ENCODE measurements around the gene SNRPB. TPM values are rescaled to one million over a fixed set of nuclear protein-coding genes. Genes with fewer than 3 reads are reported as not detected.

The SNRPB gene
- total RNA-seq, 1 donor from 2014 or later = 568 TPM

GRCh38 chr20:2430538-2430937 is 40.1 kb downstream of the SNRPB start:
- H3K27me3 Mint-ChIP-seq = peaks cover 19% of the 10 kb centered on the region
- no peak for DNase-seq
- H3K4me1 Mint-ChIP-seq = no peaks in the 10 kb centered on the region
- no peak overlapping the region for H3K4me3 Mint-ChIP-seq
- H3K9me3 Mint-ChIP-seq = no peaks in the 10 kb centered on the region
- no peak overlapping the region for H3K27ac Mint-ChIP-seq
- H3K36me3 Mint-ChIP-seq (ENCODE audit: low read depth) = no peaks in the 10 kb centered on the region
- intact Hi-C loops (cut with micrococcal nuclease) = no loop called here

DNA sequence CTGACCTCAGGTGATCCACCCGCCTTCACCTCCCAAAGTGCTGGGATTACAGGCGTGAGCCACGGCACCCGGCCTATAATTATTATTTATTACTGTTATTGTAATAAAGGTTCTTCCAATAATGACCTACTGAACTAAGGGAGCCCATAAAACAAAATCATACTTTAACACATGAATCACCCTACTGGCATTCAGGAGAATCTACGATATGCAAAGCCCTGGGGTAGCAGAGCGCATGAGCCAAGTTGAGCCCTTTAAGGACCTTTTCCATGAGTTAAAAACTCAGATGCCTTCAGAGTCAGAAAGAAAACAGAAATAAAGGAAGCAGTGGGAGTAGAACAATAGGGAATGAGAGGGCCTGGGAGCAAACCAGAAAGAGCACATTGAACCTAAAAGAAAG is 41.5 kb downstream of the SNRPB start:
- intact Hi-C loops (cut with micrococcal nuclease) = no loop called here
- no peak for DNase-seq
- Mint-ChIP-seq H3K36me3 (ENCODE audit: low read depth) (no peaks in the 10 kb centered on the region), H3K4me1 (no peaks in the 10 kb centered on the region), H3K9me3 (no peaks in the 10 kb centered on the region), H3K4me3 (no peak overlapping the region), H3K27me3 (peaks cover 20% of the 10 kb centered on the region), H3K27ac (no peak overlapping the region)

GRCh38 chr20:2421247-2421646 is 49.3 kb downstream of the SNRPB start:
- H3K27me3 Mint-ChIP-seq = peaks cover 17% of the 10 kb centered on the region
- H3K27ac Mint-ChIP-seq = no peak overlapping the region
- no peaks in the 10 kb centered on the region for H3K9me3 Mint-ChIP-seq
- no peaks in the 10 kb centered on the region for H3K36me3 Mint-ChIP-seq (ENCODE audit: low read depth)
- H3K4me3 Mint-ChIP-seq = no peak overlapping the region
- intact Hi-C loops (cut with micrococcal nuclease) = no loop called here
- no peak for DNase-seq
- H3K4me1 Mint-ChIP-seq = no peaks in the 10 kb centered on the region

DNA sequence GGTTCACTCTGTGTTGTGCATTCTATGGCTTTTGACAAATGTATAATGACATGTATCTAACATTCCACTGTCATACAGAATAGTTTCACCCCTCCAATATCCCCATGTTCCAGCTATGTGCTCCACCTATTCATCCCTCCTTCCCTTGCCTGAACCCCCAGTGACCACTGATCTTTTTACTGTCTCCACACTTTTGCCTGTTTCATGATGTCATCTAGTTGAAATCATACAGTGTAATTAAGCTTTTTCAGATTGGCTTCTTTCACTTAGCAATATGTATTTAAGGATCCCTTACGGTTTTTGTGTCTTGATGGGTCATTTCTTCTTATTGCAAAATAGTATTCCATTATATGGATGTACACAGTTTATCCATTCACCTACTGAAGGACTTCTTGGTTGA is 50.1 kb downstream of the SNRPB start:
- DNase-seq = no peak
- peaks cover 13% of the 10 kb centered on the region for H3K27me3 Mint-ChIP-seq
- no peak overlapping the region for H3K27ac Mint-ChIP-seq
- H3K9me3 Mint-ChIP-seq = no peaks in the 10 kb centered on the region
- no peaks in the 10 kb centered on the region for H3K36me3 Mint-ChIP-seq (ENCODE audit: low read depth)
- intact Hi-C loops (cut with micrococcal nuclease) = no loop called here
- no peak overlapping the region for H3K4me3 Mint-ChIP-seq
- no peaks in the 10 kb centered on the region for H3K4me1 Mint-ChIP-seq

GRCh38 chr20:2418388-2418787 is 52.2 kb downstream of the SNRPB start:
- H3K27ac Mint-ChIP-seq = no peak overlapping the region
- no peak for DNase-seq
- no peak overlapping the region for H3K4me3 Mint-ChIP-seq
- intact Hi-C loops (cut with micrococcal nuclease) = no loop called here
- peaks cover 18% of the 10 kb centered on the region for H3K27me3 Mint-ChIP-seq
- H3K4me1 Mint-ChIP-seq = no peaks in the 10 kb centered on the region
- H3K36me3 Mint-ChIP-seq (ENCODE audit: low read depth) = no peaks in the 10 kb centered on the region
- no peaks in the 10 kb centered on the region for H3K9me3 Mint-ChIP-seq

DNA sequence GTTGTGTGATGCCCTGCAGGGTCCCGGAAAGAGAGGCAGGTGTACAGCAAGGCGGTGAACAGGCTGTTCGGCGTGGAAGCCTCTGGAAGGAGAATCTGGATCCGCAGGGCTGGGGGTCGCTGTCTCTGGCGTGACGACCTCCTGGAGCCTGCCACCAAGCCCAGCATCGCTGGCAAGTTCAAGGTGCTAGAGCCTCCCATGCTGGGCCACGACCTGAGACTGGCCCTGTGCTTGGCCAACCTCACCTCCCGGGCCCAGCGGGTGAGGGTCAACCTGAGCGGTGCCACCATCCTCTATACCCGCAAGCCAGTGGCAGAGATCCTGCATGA is 53.4 kb downstream of the SNRPB start:
- H3K36me3 Mint-ChIP-seq (ENCODE audit: low read depth) = no peaks in the 10 kb centered on the region

GRCh38 chr20:2416541-2417212 is 53.9 kb downstream of the SNRPB start:
- H3K27me3 Mint-ChIP-seq = peaks cover 23% of the 10 kb centered on the region
- no peaks in the 10 kb centered on the region for H3K36me3 Mint-ChIP-seq (ENCODE audit: low read depth)
- DNase-seq = no peak
- H3K9me3 Mint-ChIP-seq = no peaks in the 10 kb centered on the region
- intact Hi-C loops (cut with micrococcal nuclease) = no loop called here
- H3K4me1 Mint-ChIP-seq = no peaks in the 10 kb centered on the region
- H3K4me3 Mint-ChIP-seq = no peak overlapping the region
- no peak overlapping the region for H3K27ac Mint-ChIP-seq

More for the DNA sequence above, 53.4 kb downstream of the SNRPB start:
- H3K27me3 Mint-ChIP-seq = peaks cover 21% of the 10 kb centered on the region
- no peaks in the 10 kb centered on the region for H3K9me3 Mint-ChIP-seq
- H3K4me1 Mint-ChIP-seq = no peaks in the 10 kb centered on the region
- no peak for DNase-seq
- no peak overlapping the region for H3K4me3 Mint-ChIP-seq
- no peak overlapping the region for H3K27ac Mint-ChIP-seq
- intact Hi-C loops (cut with micrococcal nuclease) = no loop called here

Other genes with a start within 250 kb of the SNRPB start
- gene TGM3, start 174.8 kb downstream of the SNRPB start, total RNA-seq = not detected in 2 replicates
- not detected in 2 replicates for gene TGM6, start 89.9 kb downstream of the SNRPB start, total RNA-seq
- gene ZNF343, start 38.1 kb upstream of the SNRPB start, total RNA-seq = 18.9 and 21.4 TPM in 2 replicates
- gene TMC2, start 65.8 kb upstream of the SNRPB start, total RNA-seq = not detected in 2 replicates
- gene NOP56, start 181.8 kb upstream of the SNRPB start, total RNA-seq = 884 and 899 TPM in 2 replicates
- 121 and 127 TPM in 2 replicates for gene IDH3B, start 193.4 kb upstream of the SNRPB start, total RNA-seq
- gene EBF4, start 222.0 kb upstream of the SNRPB start, total RNA-seq = 7.3 and 7.6 TPM in 2 replicates

Measured in activated CD4-positive, alpha-beta T cell treated with anti-CD3 and anti-CD28 coated beads, Interleukin-2, amount 10 ng/mL, durations not matched to agents 24 days and 14 days (primary cell).